Activated effector memory CD4-positive, alpha-beta T cell treated with Interleukin-2 at 50 U/mL for 16 hours (primary cell): Measurements from ENCODE around the gene AMMECR1.
A peak's percentile ranks its signal among the peaks of the same experiment; 100 is the strongest.
"Not testable (repeated sequence)": the region's sequence is repeated elsewhere in the genome, so short reads cannot be mapped to it uniquely, and the experiment has no call there.

Experiments used
- DNase-seq: peaks from one replicate; pipeline ENCODE4 v3.0.0-alpha.2; 2020

Gene AMMECR1

GRCh38 chrX:110317820-110318663 is at the start of gene AMMECR1:
AMMECR1 (minus strand) TSS chrX:110318085; CDS start chrX:110318071, 14 bp downstream.
- DNase-seq = peak; percentile 74

- DNase-seq = no peak
Measured at GRCh38 chrX:110363244-110363643, 45.4 kb upstream of the AMMECR1 start.

- DNase-seq = no peak
Measured at GRCh38 chrX:110359273-110359672, 41.4 kb upstream of the AMMECR1 start.

- no peak for DNase-seq
Measured at GRCh38 chrX:110358548-110358947, 40.7 kb upstream of the AMMECR1 start, which contains the start of gene RTL9. RTL9 (plus strand) TSS chrX:110358848; CDS start chrX:110450618, 91,770 bp downstream.

GRCh38 chrX:110346681-110347080 is 28.8 kb upstream of the AMMECR1 start:
- no peak for DNase-seq

- no peak for DNase-seq
Measured at GRCh38 chrX:110341189-110342035, 23.5 kb upstream of the AMMECR1 start.

- no peak for DNase-seq
Measured at GRCh38 chrX:110338935-110339334, 21.1 kb upstream of the AMMECR1 start.

GRCh38 chrX:110333458-110333857 is 15.6 kb upstream of the AMMECR1 start:
- not testable (repeated sequence) for DNase-seq

GRCh38 chrX:110331444-110332030 is 13.7 kb upstream of the AMMECR1 start:
- no peak for DNase-seq

- DNase-seq = not testable (repeated sequence)
Measured at GRCh38 chrX:110328613-110329012, 10.7 kb upstream of the AMMECR1 start.

- DNase-seq = no peak
Measured at GRCh38 chrX:110327336-110327735, 9.5 kb upstream of the AMMECR1 start.

- no peak for DNase-seq
Measured at GRCh38 chrX:110326712-110327111, 8.8 kb upstream of the AMMECR1 start.

- DNase-seq = no peak
Measured at GRCh38 chrX:110322603-110323002, 4.7 kb upstream of the AMMECR1 start.

GRCh38 chrX:110321670-110322069 is 3.8 kb upstream of the AMMECR1 start:
- DNase-seq = no peak

GRCh38 chrX:110321081-110321480 is 3.2 kb upstream of the AMMECR1 start:
- DNase-seq = no peak

- no peak for DNase-seq
Measured at GRCh38 chrX:110320381-110320987, 2.6 kb upstream of the AMMECR1 start.

- DNase-seq = no peak
Measured at GRCh38 chrX:110318664-110318968, 731 bp upstream of the AMMECR1 start.

- peak; percentile 22 for DNase-seq
Measured at GRCh38 chrX:110317061-110317819, 645 bp downstream of the AMMECR1 start.

GRCh38 chrX:110316351-110317060 is 1.4 kb downstream of the AMMECR1 start:
- no peak for DNase-seq

- no peak for DNase-seq
Measured at GRCh38 chrX:110315551-110315950, 2.3 kb downstream of the AMMECR1 start.

GRCh38 chrX:110311437-110312230 is 6.3 kb downstream of the AMMECR1 start:
- DNase-seq = no peak
